ENCODE measurements around the gene ADAMTS6.

The ADAMTS6 gene

DNA sequence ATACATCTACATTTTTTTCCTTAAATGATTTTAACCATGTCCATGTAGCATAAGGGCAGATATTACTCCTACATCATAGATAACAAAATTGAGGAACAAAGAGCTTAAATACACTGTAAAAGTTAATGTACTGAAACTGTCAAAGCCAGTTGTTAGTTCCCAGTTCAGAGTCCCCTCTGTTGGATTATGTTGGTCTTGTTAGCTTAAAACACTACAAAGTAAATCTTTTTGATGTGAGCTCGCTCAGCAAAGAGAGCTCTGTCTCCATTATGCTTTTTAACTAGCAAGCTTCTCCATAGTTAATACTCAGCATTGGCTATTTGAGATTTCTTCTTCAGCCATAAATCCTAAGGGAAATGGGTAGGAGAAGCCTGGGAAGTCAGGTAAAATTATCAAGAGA, 149.1 kb downstream of the ADAMTS6 start:
- ChIA-PET CTCF (no interaction called here), POLR2A (interaction anchor here (1.4 kb wide), 1 partner anchor 148 kb away, joined by 3 read pairs; no protein-coding TSS in a partner anchor)
- Histone ChIP-seq H3K4me3 (ENCODE audit: low read depth, low read length) (no peak overlapping the region), H3K9me3 (ENCODE audit: control insufficient read depth, insufficient read depth, low read depth, low read length) (no peaks in the 10 kb centered on the region), H3K4me1 (ENCODE audit: control insufficient read depth, insufficient read depth, low read length) (peaks cover 9% of the 10 kb centered on the region; the same call in 1 of the 2 replicates), H3K27ac (ENCODE audit: extremely low read depth, low read depth, low read length) (no peak overlapping the region), H3K36me3 (ENCODE audit: control insufficient read depth in 2 of 2, insufficient read depth in 1 of 2, low read length in 2 of 2) (no peaks in the 10 kb centered on the region)
- TF ChIP-seq PBX3 (CRISPR knock-in tag; IDR thresholded peaks at IDR 0.05), result no peak
- TF ChIP-seq, protein P1, sequence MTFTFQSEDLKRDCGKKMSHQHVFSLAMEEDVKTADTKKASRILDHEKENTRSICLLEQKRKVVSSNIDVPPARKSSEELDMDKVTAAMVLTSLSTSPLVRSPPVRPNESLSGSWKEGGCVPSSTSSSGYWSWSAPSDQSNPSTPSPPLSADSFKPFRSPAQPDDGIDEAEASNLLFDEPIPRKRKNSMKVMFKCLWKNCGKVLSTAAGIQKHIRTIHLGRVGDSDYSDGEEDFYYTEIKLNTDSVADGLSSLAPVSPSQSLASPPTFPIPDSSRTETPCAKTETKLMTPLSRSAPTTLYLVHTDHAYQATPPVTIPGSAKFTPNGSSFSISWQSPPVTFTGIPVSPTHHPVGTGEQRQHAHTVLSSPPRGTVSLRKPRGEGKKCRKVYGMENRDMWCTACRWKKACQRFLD (tag by site-specific recombination; IDR thresholded peaks at IDR 0.05), result no peak
- no peak for TF ChIP-seq GFI1B (tag by site-specific recombination; IDR thresholded peaks at IDR 0.05)
- TF ChIP-seq ZNF202 (tag by site-specific recombination; IDR thresholded peaks at IDR 0.05; ENCODE audit: borderline replicate concordance), result no peak
- no peak for TF ChIP-seq ZNF549 (tag by site-specific recombination; IDR thresholded peaks at IDR 0.05)
- TF ChIP-seq WT1 (tag by site-specific recombination; IDR thresholded peaks at IDR 0.05), result no peak
- no peak for TF ChIP-seq RBAK (tag by site-specific recombination; IDR thresholded peaks at IDR 0.05)
- no peak for TF ChIP-seq ZBTB1 (tag by site-specific recombination; IDR thresholded peaks at IDR 0.05)
- no peak for TF ChIP-seq ZNF398 (tag by site-specific recombination; IDR thresholded peaks at IDR 0.05)
- TF ChIP-seq ZNF621 (tag by site-specific recombination; IDR thresholded peaks at IDR 0.05), result no peak
- TF ChIP-seq SP7 (tag by site-specific recombination; IDR thresholded peaks at IDR 0.05), result no peak
- TF ChIP-seq ZNF157 (tag by site-specific recombination; IDR thresholded peaks at IDR 0.05), result no peak
- TF ChIP-seq ZNF132 (tag by site-specific recombination; IDR thresholded peaks at IDR 0.05; ENCODE audit: borderline replicate concordance), result no peak
- TF ChIP-seq, protein P2, sequence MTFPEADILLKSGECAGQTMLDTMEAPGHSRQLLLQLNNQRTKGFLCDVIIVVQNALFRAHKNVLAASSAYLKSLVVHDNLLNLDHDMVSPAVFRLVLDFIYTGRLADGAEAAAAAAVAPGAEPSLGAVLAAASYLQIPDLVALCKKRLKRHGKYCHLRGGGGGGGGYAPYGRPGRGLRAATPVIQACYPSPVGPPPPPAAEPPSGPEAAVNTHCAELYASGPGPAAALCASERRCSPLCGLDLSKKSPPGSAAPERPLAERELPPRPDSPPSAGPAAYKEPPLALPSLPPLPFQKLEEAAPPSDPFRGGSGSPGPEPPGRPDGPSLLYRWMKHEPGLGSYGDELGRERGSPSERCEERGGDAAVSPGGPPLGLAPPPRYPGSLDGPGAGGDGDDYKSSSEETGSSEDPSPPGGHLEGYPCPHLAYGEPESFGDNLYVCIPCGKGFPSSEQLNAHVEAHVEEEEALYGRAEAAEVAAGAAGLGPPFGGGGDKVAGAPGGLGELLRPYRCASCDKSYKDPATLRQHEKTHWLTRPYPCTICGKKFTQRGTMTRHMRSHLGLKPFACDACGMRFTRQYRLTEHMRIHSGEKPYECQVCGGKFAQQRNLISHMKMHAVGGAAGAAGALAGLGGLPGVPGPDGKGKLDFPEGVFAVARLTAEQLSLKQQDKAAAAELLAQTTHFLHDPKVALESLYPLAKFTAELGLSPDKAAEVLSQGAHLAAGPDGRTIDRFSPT (tag by site-specific recombination; IDR thresholded peaks at IDR 0.05), result no peak
- TF ChIP-seq, protein P3, sequence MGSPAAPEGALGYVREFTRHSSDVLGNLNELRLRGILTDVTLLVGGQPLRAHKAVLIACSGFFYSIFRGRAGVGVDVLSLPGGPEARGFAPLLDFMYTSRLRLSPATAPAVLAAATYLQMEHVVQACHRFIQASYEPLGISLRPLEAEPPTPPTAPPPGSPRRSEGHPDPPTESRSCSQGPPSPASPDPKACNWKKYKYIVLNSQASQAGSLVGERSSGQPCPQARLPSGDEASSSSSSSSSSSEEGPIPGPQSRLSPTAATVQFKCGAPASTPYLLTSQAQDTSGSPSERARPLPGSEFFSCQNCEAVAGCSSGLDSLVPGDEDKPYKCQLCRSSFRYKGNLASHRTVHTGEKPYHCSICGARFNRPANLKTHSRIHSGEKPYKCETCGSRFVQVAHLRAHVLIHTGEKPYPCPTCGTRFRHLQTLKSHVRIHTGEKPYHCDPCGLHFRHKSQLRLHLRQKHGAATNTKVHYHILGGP (tag by site-specific recombination; IDR thresholded peaks at IDR 0.05), result no peak
- no peak for TF ChIP-seq SCRT1 (tag by site-specific recombination; IDR thresholded peaks at IDR 0.05; ENCODE audit: borderline replicate concordance)
- no peak for TF ChIP-seq TCF7L2 (IDR thresholded peaks at IDR 0.05; ENCODE audit: borderline replicate concordance, low read depth, low read length)
- TF ChIP-seq ZNF292 (tag by site-specific recombination; IDR thresholded peaks at IDR 0.05; ENCODE audit: borderline replicate concordance, low read depth), result no peak
- TF ChIP-seq, protein P4, sequence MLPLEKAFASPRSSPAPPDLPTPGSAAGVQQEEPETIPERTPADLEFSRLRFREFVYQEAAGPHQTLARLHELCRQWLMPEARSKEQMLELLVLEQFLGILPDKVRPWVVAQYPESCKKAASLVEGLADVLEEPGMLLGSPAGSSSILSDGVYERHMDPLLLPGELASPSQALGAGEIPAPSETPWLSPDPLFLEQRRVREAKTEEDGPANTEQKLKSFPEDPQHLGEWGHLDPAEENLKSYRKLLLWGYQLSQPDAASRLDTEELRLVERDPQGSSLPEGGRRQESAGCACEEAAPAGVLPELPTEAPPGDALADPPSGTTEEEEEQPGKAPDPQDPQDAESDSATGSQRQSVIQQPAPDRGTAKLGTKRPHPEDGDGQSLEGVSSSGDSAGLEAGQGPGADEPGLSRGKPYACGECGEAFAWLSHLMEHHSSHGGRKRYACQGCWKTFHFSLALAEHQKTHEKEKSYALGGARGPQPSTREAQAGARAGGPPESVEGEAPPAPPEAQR (tag by site-specific recombination; IDR thresholded peaks at IDR 0.05), result no peak
- no peak for TF ChIP-seq ZIC2 (tag by site-specific recombination; IDR thresholded peaks at IDR 0.05)

Measured in HEK293 (cell line).